ENCODE data around the gene SAMD3.
A peak's percentile ranks its signal among the peaks of the same experiment; 100 is the strongest.
"Not testable (repeated sequence)": the region's sequence is repeated elsewhere in the genome, so short reads cannot be mapped to it uniquely, and the experiment has no call there.

SAMD3 gene

GRCh38 chr6:130211691-130212090 lies 11.1 kb downstream of the SAMD3 start:
- no peak for DNase-seq

GRCh38 chr6:130207979-130208649 lies 14.6 kb downstream of the SAMD3 start:
- no peak for DNase-seq

GRCh38 chr6:130206479-130206878 lies 16.3 kb downstream of the SAMD3 start:
- no peak for DNase-seq

GRCh38 chr6:130204322-130204721 lies 18.4 kb downstream of the SAMD3 start:
- no peak for DNase-seq

- DNase-seq = no peak
Measured at GRCh38 chr6:130203370-130203769, 19.4 kb downstream of the SAMD3 start.

GRCh38 chr6:130202782-130203181 lies 20.0 kb downstream of the SAMD3 start:
- DNase-seq = no peak

- no peak for DNase-seq
Measured at GRCh38 chr6:130200020-130200419, 22.7 kb downstream of the SAMD3 start.

GRCh38 chr6:130198483-130199035 lies 24.2 kb downstream of the SAMD3 start:
- no peak for DNase-seq

- not testable (repeated sequence) for DNase-seq
Measured at GRCh38 chr6:130197816-130198482, 24.8 kb downstream of the SAMD3 start.

GRCh38 chr6:130194434-130194833 lies 28.3 kb downstream of the SAMD3 start:
- DNase-seq = peak; percentile 22

- DNase-seq = no peak
Measured at GRCh38 chr6:130190701-130191690, 31.8 kb downstream of the SAMD3 start.

GRCh38 chr6:130189531-130190397 lies 33.0 kb downstream of the SAMD3 start:
- no peak for DNase-seq

GRCh38 chr6:130188207-130188899 lies 34.4 kb downstream of the SAMD3 start:
- DNase-seq = no peak

GRCh38 chr6:130187335-130188206 lies 35.2 kb downstream of the SAMD3 start:
- no peak for DNase-seq

- no peak for DNase-seq
Measured at GRCh38 chr6:130185658-130186057, 37.1 kb downstream of the SAMD3 start.

GRCh38 chr6:130183271-130184222 lies 39.2 kb downstream of the SAMD3 start:
- no peak for DNase-seq

- DNase-seq = no peak
Measured at GRCh38 chr6:130182466-130182865, 40.3 kb downstream of the SAMD3 start.

- DNase-seq = peak; percentile 94
Measured at GRCh38 chr6:130178692-130179091, 44.1 kb downstream of the SAMD3 start.

- DNase-seq = no peak
Measured at GRCh38 chr6:130176378-130176777, 46.4 kb downstream of the SAMD3 start.
